DMS53 treated with DMSO at 0.1 percent for 48 hours (cell line): ENCODE data around the gene CALML3.
"Not testable (repeated sequence)": the region's sequence is repeated elsewhere in the genome, so short reads cannot be mapped to it uniquely, and the experiment has no call there.

Experiments
- DNase-seq: peaks from one replicate; lab custom pipeline; 2025; ENCODE audit not compliant: unreplicated experiment; lab: John Stamatoyannopoulos, UW

CALML3 gene

GRCh38 chr10:5552376-5553321 is 27.9 kb downstream of the CALML3 start:
- DNase-seq, result no peak

GRCh38 chr10:5553400-5554170 is 28.8 kb downstream of the CALML3 start:
- DNase-seq, result no peak

- no peak for DNase-seq
Observed at GRCh38 chr10:5555021-5555510, 30.3 kb downstream of the CALML3 start.

- DNase-seq, result no peak
Observed at GRCh38 chr10:5555881-5556280, 31.1 kb downstream of the CALML3 start.

- no peak for DNase-seq
Observed at GRCh38 chr10:5556576-5556975, 31.8 kb downstream of the CALML3 start.

GRCh38 chr10:5557040-5557721 is 32.4 kb downstream of the CALML3 start:
- DNase-seq, result no peak

- DNase-seq, result no peak
Observed at GRCh38 chr10:5557799-5558771, 33.3 kb downstream of the CALML3 start.

GRCh38 chr10:5559022-5559421 is 34.3 kb downstream of the CALML3 start:
- DNase-seq, result not testable (repeated sequence)

GRCh38 chr10:5559642-5560141 is 34.9 kb downstream of the CALML3 start:
- no peak for DNase-seq

GRCh38 chr10:5560142-5560816 is 35.5 kb downstream of the CALML3 start:
- DNase-seq, result no peak

- no peak for DNase-seq
Observed at GRCh38 chr10:5560817-5561703, 36.3 kb downstream of the CALML3 start.

- no peak for DNase-seq
Observed at GRCh38 chr10:5561704-5562645, 37.2 kb downstream of the CALML3 start.

GRCh38 chr10:5563321-5563961 is 38.7 kb downstream of the CALML3 start:
- DNase-seq, result no peak

GRCh38 chr10:5563991-5564536 is 39.3 kb downstream of the CALML3 start:
- DNase-seq, result no peak

GRCh38 chr10:5564537-5565204 is 39.9 kb downstream of the CALML3 start:
- no peak for DNase-seq

GRCh38 chr10:5565205-5565545 is 40.4 kb downstream of the CALML3 start:
- DNase-seq, result no peak
